ENCODE results near the gene MRPL20. TPM values are rescaled to one million over a fixed set of nuclear protein-coding genes. Genes with fewer than 3 reads are reported as not detected.
"Not testable (repeated sequence)": the region's sequence is repeated elsewhere in the genome, so short reads cannot be mapped to it uniquely, and the experiment has no call there.

MRPL20 gene
- total RNA-seq, 1 donor from 2014 or later = 122 TPM

- DNase-seq (ENCODE audit: low spot score) = no peak
These were observed 30.8 kb upstream of the MRPL20 start for GRCh38 chr1:1437904-1438376.

DNA sequence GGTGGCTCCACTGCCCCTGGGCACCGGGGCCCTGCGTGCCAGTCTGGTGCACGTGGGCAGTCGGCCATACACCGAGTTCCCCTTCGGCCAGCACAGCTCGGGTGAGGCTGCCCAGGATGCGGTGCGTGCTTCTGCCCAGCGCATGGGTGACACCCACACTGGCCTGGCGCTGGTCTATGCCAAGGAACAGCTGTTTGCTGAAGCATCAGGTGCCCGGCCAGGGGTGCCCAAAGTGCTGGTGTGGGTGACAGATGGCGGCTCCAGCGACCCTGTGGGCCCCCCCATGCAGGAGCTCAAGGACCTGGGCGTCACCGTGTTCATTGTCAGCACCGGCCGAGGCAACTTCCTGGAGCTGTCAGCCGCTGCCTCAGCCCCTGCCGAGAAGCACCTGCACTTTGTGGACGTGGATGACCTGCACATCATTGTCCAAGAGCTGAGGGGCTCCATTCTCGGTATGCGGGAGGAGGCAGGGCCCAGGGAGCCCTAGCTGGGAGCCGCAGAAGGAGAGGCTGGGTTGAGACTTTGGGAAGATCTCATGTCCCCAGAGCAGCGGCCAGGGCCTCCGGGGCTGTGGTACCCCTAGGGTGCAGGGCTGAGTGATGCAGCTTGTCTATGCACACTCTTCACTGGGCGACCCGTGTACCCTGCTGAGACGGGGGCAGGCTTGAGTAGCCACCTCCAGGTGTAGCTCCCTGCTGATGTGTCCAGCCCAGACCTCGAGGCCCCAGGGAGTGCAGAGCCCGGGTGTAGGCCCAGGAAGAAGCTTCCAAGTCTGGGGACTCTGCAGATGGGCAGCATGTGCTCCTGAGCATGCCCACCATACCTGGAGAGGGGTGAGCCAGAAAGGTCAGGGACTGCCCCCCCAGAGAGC lies 30.2 kb upstream of the MRPL20 start:
- no peak for DNase-seq (ENCODE audit: low spot score)

GRCh38 chr1:1436630-1437032 lies 29.5 kb upstream of the MRPL20 start:
- DNase-seq (ENCODE audit: low spot score) = no peak

GRCh38 chr1:1435911-1436629 lies 29.0 kb upstream of the MRPL20 start:
- DNase-seq (ENCODE audit: low spot score) = no peak

- peak; percentile 91 for DNase-seq (ENCODE audit: low spot score)
These were observed 28.2 kb upstream of the MRPL20 start, which contains the start of gene VWA1 for GRCh38 chr1:1435106-1435903. Gene VWA1 (plus strand): TSS chr1:1435690. CDS start chr1:1435749, 59 bp downstream.

DNA sequence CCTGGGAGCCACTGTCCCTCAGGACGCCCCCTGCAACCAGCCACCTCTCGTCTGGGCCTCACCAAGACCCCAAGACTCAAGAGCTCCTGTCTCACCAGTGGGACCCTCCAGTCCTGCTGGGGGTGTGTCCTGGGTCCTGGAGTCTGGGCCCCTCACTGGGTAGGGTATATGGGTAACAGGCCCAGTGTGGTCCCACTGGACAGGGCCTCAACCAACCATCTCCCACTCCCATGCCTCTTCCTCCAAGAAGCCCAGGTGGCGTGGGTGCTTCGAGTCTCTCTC lies 27.7 kb upstream of the MRPL20 start:
- no peak for DNase-seq (ENCODE audit: low spot score)

DNA sequence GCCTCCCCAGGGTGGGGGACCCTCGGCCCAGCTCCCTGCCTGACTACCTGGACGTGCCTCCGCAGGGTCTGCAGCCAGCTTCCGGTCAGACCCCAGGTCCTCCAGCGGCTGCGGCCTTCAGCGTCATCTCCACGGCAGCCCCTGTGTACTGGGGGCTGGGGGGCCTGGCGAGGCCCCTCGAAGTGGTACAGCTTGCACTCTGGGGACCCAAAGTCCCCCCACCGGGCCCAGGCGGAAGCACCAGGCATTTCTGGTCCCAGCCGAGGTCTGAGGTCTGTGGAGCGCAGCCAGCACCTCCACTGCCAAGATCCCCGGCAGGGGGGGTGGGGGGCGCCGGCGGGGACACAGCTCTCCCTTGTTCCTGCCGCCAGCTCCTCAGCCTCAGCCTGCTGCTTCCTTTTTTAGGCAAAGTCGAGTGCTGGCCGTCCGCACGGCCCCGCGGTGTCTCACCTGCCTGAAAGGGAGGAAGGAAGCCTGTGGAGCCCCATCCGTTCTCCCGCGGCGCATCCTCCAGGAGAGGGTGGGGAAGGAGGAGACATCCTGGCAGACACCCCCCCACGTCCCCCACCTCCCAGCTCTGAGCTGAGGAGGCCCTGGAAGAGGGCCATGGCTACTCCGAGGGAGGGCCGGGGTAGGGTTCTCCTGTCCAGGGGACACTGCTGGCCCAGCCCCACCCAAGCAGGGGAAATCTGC lies 27.2 kb upstream of the MRPL20 start:
- peak; percentile 90 for DNase-seq (ENCODE audit: low spot score)

GRCh38 chr1:1433804-1434130 lies 26.7 kb upstream of the MRPL20 start:
- peak; percentile 90 for DNase-seq (ENCODE audit: low spot score)

- peak; percentile 92 for DNase-seq (ENCODE audit: low spot score)
These were observed 26.1 kb upstream of the MRPL20 start for GRCh38 chr1:1432951-1433803.

GRCh38 chr1:1432274-1432950 lies 25.3 kb upstream of the MRPL20 start:
- peak; percentile 88 for DNase-seq (ENCODE audit: low spot score)

DNA sequence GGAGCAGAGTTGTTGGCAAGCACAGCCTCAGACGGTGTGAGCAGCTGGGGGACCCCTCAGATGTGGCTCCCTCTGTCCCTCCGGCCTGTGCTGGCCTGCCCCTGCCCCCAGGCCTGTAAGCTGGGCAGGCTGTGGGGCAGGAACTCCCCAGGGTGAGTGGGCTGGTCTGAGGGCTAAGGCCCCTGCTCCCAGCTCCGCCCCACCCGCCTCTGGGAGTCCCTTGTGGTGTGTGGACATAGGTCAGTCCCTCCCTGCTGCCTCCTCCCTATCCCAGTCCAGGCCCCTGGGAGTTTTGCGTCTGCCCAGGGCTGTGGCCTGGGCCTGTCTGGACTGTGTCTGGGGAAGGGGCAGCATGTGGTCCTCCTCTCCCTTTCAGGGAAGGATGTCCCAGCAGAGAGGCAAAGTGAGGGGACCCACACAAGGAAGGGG lies 24.8 kb upstream of the MRPL20 start:
- DNase-seq (ENCODE audit: low spot score) = peak; percentile 90

DNA sequence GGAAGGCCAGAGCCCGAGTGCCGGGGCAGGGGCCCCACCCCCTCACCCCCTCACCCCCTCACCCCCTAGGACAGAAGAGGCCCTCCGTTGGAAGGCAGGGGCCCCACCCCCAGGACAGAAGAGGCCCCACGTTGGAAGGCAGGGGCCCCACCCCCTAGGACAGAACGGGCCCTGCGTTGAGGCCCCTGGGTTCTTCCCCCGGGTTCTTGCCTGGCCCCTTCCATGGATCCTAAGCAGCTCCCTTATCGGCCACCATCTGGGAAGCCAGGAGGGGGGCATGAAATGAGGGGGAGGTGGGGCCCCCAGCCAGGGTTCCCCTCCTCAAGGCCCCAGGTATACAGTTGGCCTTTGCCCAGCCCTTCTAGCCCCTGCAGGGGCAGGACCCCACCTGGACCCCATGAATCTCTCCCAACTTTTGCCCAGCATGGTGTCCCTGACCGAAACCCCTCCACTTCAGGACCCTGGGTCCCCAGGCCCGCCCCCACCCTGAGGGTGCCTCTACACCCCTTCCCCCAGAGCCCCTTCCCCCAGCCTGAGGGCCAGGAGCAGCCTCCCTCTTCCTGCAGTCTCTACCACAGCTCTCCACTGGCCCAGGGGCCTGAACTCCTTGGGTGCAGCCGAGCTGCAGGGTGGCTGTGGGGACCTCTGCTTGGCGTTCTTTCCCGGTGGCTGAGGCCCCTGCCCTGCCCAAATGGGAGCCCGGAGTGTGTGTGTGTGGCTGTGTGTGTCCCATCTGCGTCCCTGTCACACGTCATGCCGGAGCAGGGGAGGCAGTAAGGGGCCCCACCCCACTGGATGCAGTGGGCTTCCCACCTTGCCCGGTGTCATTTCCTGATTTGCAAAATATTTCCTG lies 24.1 kb upstream of the MRPL20 start:
- DNase-seq (ENCODE audit: low spot score) = peak; percentile 87

GRCh38 chr1:1430114-1430982 lies 23.3 kb upstream of the MRPL20 start:
- DNase-seq (ENCODE audit: low spot score) = peak; percentile 94

- no peak for DNase-seq (ENCODE audit: low spot score)
These were observed 22.6 kb upstream of the MRPL20 start for GRCh38 chr1:1429671-1430073.

DNA sequence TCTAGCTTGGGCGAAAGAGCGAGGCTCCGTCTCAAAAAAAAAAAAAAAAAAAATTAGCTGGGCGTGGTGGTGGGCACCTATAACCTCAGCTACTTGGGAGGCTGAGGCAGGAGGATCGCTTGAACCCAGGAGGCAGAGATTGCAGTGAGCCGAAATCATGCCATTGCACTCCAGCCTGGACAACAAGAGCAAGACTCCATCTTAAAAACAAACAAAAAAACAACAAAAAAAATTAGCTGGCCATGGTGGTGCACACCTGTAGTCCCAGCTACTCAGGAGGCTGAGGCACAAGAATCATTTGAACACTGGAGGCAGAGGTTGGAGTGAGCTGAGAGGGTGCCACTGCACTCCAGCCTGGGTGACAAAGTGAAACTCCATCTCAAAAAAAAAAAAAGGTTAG lies 21.9 kb upstream of the MRPL20 start:
- DNase-seq (ENCODE audit: low spot score) = not testable (repeated sequence)

DNA sequence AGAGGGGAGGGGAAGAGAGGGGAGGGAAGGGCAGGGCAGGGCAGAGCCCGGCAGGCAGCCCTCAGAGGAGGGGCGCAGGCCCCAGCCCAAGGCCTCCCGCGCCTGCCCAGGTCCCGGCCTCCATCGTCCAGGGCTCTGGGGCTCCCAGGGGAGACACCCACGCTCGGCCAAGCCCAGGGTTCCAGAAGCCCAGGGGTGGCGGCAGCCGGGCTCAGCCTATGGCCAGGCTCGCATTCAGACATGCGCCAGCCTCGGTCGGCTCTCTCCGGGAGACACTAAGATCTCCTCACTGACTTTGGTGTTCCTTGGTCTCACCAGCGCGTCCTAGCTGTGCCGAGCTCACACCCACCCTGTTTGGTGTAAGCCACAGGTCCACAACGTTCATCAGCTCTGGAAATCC lies 21.1 kb upstream of the MRPL20 start:
- peak; percentile 81 for DNase-seq (ENCODE audit: low spot score)

DNA sequence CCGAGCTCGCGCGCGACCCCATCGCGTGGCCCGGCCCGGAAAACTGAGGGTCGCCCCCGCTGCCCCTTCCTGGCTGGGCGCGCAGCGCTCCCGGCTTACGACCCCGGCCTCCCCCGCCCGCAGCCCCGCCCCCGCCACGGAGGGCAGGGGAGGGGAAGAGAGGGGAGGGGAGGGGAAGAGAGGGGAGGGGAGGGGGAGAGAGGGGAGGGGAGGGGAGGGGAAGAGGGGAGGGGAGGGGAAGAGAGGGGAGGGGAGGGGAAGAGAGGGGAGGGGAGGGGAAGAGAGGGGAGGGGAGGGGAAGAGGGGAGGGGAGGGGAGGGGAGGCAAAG lies 20.7 kb upstream of the MRPL20 start:
- DNase-seq (ENCODE audit: low spot score) = no peak

Data from mesenteric fat pad (tissue), 1 donor.